Fibroblast of the aortic adventitia (primary cell): ENCODE measurements around the gene SLC22A1. TPM values are rescaled to one million over a fixed set of nuclear protein-coding genes. Genes with fewer than 3 reads are reported as not detected.

Source experiments
- DNase-seq: peaks from one replicate; pipeline ENCODE4 v3.0.0-alpha.2; 2010; ENCODE audit warnings: low read depth
- H3K4me3 ChIP-seq: 2 replicates; pipeline ENCODE4 v1.5.1; 2011; ENCODE audit warnings: low read depth, mild to moderate bottlenecking, control low read depth, low read length, moderate library complexity
- CTCF ChIP-seq: IDR thresholded peaks from 2 replicates; pipeline ENCODE4 v1.5.1; 2011; ENCODE audit warnings: mild to moderate bottlenecking, low read length, control low read depth, inconsistent platforms; ENCODE audit not compliant: insufficient read depth
- total RNA-seq: library from RNA; depleted of rRNA; stranded (reverse); fragments of >200 nt; gene quantifications from 2 replicates; pipeline ENCODE4 v1.2.3, GENCODE V29; 2012; ENCODE audit warnings: low replicate concordance

Gene SLC22A1
- total RNA-seq, 1 donor = 0.09 TPM

- no peak overlapping the region for H3K4me3 ChIP-seq
- DNase-seq = no peak
- TF ChIP-seq CTCF = no peak
Observed at GRCh38 chr6:160080097-160080496, 41.5 kb upstream of the SLC22A1 start.

- H3K4me3 ChIP-seq = no peak overlapping the region
- TF ChIP-seq CTCF = no peak
- DNase-seq = no peak
Observed at GRCh38 chr6:160081398-160081797, 40.2 kb upstream of the SLC22A1 start.

- no peak overlapping the region for H3K4me3 ChIP-seq
- no peak for TF ChIP-seq CTCF
- DNase-seq = no peak
Observed at GRCh38 chr6:160082627-160083026, 39.0 kb upstream of the SLC22A1 start.

- DNase-seq = no peak
- no peak for TF ChIP-seq CTCF
- H3K4me3 ChIP-seq = no peak overlapping the region
Observed at GRCh38 chr6:160084198-160084776, 37.3 kb upstream of the SLC22A1 start.

- no peak for TF ChIP-seq CTCF
- DNase-seq = no peak
- no peak overlapping the region for H3K4me3 ChIP-seq
Observed at GRCh38 chr6:160085226-160085625, 36.4 kb upstream of the SLC22A1 start.

GRCh38 chr6:160085713-160086505 is 35.7 kb upstream of the SLC22A1 start:
- no peak overlapping the region for H3K4me3 ChIP-seq
- TF ChIP-seq CTCF = no peak
- no peak for DNase-seq
